Ovary (tissue), 3 donors: ENCODE data around the gene PRDM16.

Source experiments
- CTCF ChIP-seq, 3 donors: fragments of 450-650 bp in 2 of 3; fragments of 200-600 bp in 1 of 3; IDR thresholded peaks; one replicate each; pipeline versions ENCODE4 v1.5.1 to v1.8.0; 2016 to 2022; ENCODE audit warnings: antibody characterized with exemption in 3 of 3, mild to moderate bottlenecking in 1 of 3
- EP300 ChIP-seq: sonication (generic); formaldehyde crosslinking; IDR thresholded peaks from one replicate; pipeline ENCODE4 v1.6.1; 2017; ENCODE audit warnings: antibody characterized with exemption
- POLR2A ChIP-seq: fragments of 450-650 bp; IDR thresholded peaks from one replicate; pipeline ENCODE4 v1.6.1; 2017; ENCODE audit warnings: antibody characterized with exemption, mild to moderate bottlenecking, moderate library complexity
- donor health status: DM: no; HTN: no; CAD: no.

- no peak for TF ChIP-seq CTCF (IDR thresholded peaks at IDR 0.05)
- no peak for TF ChIP-seq EP300
- TF ChIP-seq POLR2A, result no peak
Observed at GRCh38 chr1:3423896-3424611, 355.1 kb downstream of the PRDM16 start.
